ENCODE data around the gene SPATA21. TPM values are rescaled to one million over a fixed set of nuclear protein-coding genes. Genes with fewer than 3 reads are reported as not detected.

Gene SPATA21
- total RNA-seq, 1 experiment from 2014 or later, result not detected

GRCh38 chr1:16433030-16433429 is 4.2 kb downstream of the SPATA21 start:
- in situ Hi-C loops (cut with HindIII; ENCODE audit: low pct_unique_long_range_greater_than_20kb, low sequenced_read_pairs), result no loop called here
- no peak for DNase-seq (ENCODE audit: low read depth)

- in situ Hi-C loops (cut with HindIII; ENCODE audit: low pct_unique_long_range_greater_than_20kb, low sequenced_read_pairs), result no loop called here
- peak; percentile 32 for DNase-seq (ENCODE audit: low read depth)
Observed at GRCh38 chr1:16430606-16431005, 6.6 kb downstream of the SPATA21 start.

GRCh38 chr1:16425125-16426025 is 11.8 kb downstream of the SPATA21 start:
- no peak for DNase-seq (ENCODE audit: low read depth)
- in situ Hi-C loops (cut with HindIII; ENCODE audit: low pct_unique_long_range_greater_than_20kb, low sequenced_read_pairs), result no loop called here

GRCh38 chr1:16422041-16422440 is 15.2 kb downstream of the SPATA21 start:
- in situ Hi-C loops (cut with HindIII; ENCODE audit: low pct_unique_long_range_greater_than_20kb, low sequenced_read_pairs), result no loop called here
- no peak for DNase-seq (ENCODE audit: low read depth)

GRCh38 chr1:16421201-16421600 is 16.0 kb downstream of the SPATA21 start:
- no peak for DNase-seq (ENCODE audit: low read depth)
- in situ Hi-C loops (cut with HindIII; ENCODE audit: low pct_unique_long_range_greater_than_20kb, low sequenced_read_pairs), result no loop called here

- in situ Hi-C loops (cut with HindIII; ENCODE audit: low pct_unique_long_range_greater_than_20kb, low sequenced_read_pairs), result no loop called here
- DNase-seq (ENCODE audit: low read depth), result no peak
Observed at GRCh38 chr1:16420424-16421118, 16.7 kb downstream of the SPATA21 start.

- DNase-seq (ENCODE audit: low read depth), result no peak
- in situ Hi-C loops (cut with HindIII; ENCODE audit: low pct_unique_long_range_greater_than_20kb, low sequenced_read_pairs), result no loop called here
Observed at GRCh38 chr1:16418823-16419425, 18.3 kb downstream of the SPATA21 start.

GRCh38 chr1:16413191-16413590 is 24.0 kb downstream of the SPATA21 start:
- in situ Hi-C loops (cut with HindIII; ENCODE audit: low pct_unique_long_range_greater_than_20kb, low sequenced_read_pairs), result no loop called here
- DNase-seq (ENCODE audit: low read depth), result no peak

- in situ Hi-C loops (cut with HindIII; ENCODE audit: low pct_unique_long_range_greater_than_20kb, low sequenced_read_pairs), result no loop called here
- no peak for DNase-seq (ENCODE audit: low read depth)
Observed at GRCh38 chr1:16410803-16411202, 26.4 kb downstream of the SPATA21 start.

GRCh38 chr1:16409536-16410152 is 27.6 kb downstream of the SPATA21 start:
- DNase-seq (ENCODE audit: low read depth), result no peak
- in situ Hi-C loops (cut with HindIII; ENCODE audit: low pct_unique_long_range_greater_than_20kb, low sequenced_read_pairs), result no loop called here

- no peak for DNase-seq (ENCODE audit: low read depth)
- in situ Hi-C loops (cut with HindIII; ENCODE audit: low pct_unique_long_range_greater_than_20kb, low sequenced_read_pairs), result no loop called here
Observed at GRCh38 chr1:16406868-16407267, 30.4 kb downstream of the SPATA21 start.

GRCh38 chr1:16405441-16405840 is 31.8 kb downstream of the SPATA21 start:
- in situ Hi-C loops (cut with HindIII; ENCODE audit: low pct_unique_long_range_greater_than_20kb, low sequenced_read_pairs), result no loop called here

GRCh38 chr1:16402742-16403141 is 34.5 kb downstream of the SPATA21 start:
- in situ Hi-C loops (cut with HindIII; ENCODE audit: low pct_unique_long_range_greater_than_20kb, low sequenced_read_pairs), result no loop called here
- peak; percentile 22 for DNase-seq (ENCODE audit: low read depth)

More at GRCh38 chr1:16405441-16405840, 31.8 kb downstream of the SPATA21 start:
- DNase-seq (ENCODE audit: low read depth), result no peak

GRCh38 chr1:16398371-16398953 is 38.8 kb downstream of the SPATA21 start:
- in situ Hi-C loops (cut with HindIII; ENCODE audit: low pct_unique_long_range_greater_than_20kb, low sequenced_read_pairs), result no loop called here
- DNase-seq (ENCODE audit: low read depth), result no peak

GRCh38 chr1:16397120-16397519 is 40.1 kb downstream of the SPATA21 start:
- no peak for DNase-seq (ENCODE audit: low read depth)
- in situ Hi-C loops (cut with HindIII; ENCODE audit: low pct_unique_long_range_greater_than_20kb, low sequenced_read_pairs), result no loop called here

GRCh38 chr1:16396591-16396990 is 40.6 kb downstream of the SPATA21 start:
- in situ Hi-C loops (cut with HindIII; ENCODE audit: low pct_unique_long_range_greater_than_20kb, low sequenced_read_pairs), result no loop called here
- DNase-seq (ENCODE audit: low read depth), result peak; percentile 35

- DNase-seq (ENCODE audit: low read depth), result no peak
- in situ Hi-C loops (cut with HindIII; ENCODE audit: low pct_unique_long_range_greater_than_20kb, low sequenced_read_pairs), result no loop called here
Observed at GRCh38 chr1:16394977-16395376, 42.2 kb downstream of the SPATA21 start.
